T-helper 9 cell (primary cell): ENCODE measurements around the gene SLC17A6.

ENCODE experiments used
- DNase-seq: peaks from one replicate; pipeline ENCODE4 v3.0.0-alpha.2; 2020
- total RNA-seq, 2 donors: gene quantifications; one replicate each; lab custom pipeline; 2026; lab: John Stamatoyannopoulos, UW

Gene SLC17A6
- total RNA-seq, result 0 reads per million in 2 donors

GRCh38 chr11:22337596-22338485, at the start of gene SLC17A6:
SLC17A6 (plus strand) TSS chr11:22338381; CDS start chr11:22338534, 153 bp downstream.
- DNase-seq, result no peak

GRCh38 chr11:22302368-22302767, 35.8 kb upstream of the SLC17A6 start:
- DNase-seq, result no peak

- DNase-seq, result no peak
Measured at GRCh38 chr11:22304337-22304961, 33.7 kb upstream of the SLC17A6 start.

- DNase-seq, result no peak
Measured at GRCh38 chr11:22317656-22318055, 20.5 kb upstream of the SLC17A6 start.

- no peak for DNase-seq
Measured at GRCh38 chr11:22331771-22332170, 6.4 kb upstream of the SLC17A6 start.

- no peak for DNase-seq
Measured at GRCh38 chr11:22336587-22336986, 1.6 kb upstream of the SLC17A6 start.

GRCh38 chr11:22339611-22340010, 1.4 kb downstream of the SLC17A6 start:
- DNase-seq, result no peak

- no peak for DNase-seq
Measured at GRCh38 chr11:22340235-22340634, 2.1 kb downstream of the SLC17A6 start.

GRCh38 chr11:22340701-22341587, 2.8 kb downstream of the SLC17A6 start:
- DNase-seq, result no peak

- no peak for DNase-seq
Measured at GRCh38 chr11:22341588-22341931, 3.4 kb downstream of the SLC17A6 start.

GRCh38 chr11:22342211-22343031, 4.2 kb downstream of the SLC17A6 start:
- no peak for DNase-seq

- DNase-seq, result no peak
Measured at GRCh38 chr11:22343032-22343324, 4.8 kb downstream of the SLC17A6 start.

GRCh38 chr11:22343371-22344032, 5.3 kb downstream of the SLC17A6 start:
- DNase-seq, result no peak

GRCh38 chr11:22344081-22344480, 5.9 kb downstream of the SLC17A6 start:
- DNase-seq, result no peak

GRCh38 chr11:22346282-22346681, 8.1 kb downstream of the SLC17A6 start:
- no peak for DNase-seq

GRCh38 chr11:22347857-22348487, 9.8 kb downstream of the SLC17A6 start:
- no peak for DNase-seq

GRCh38 chr11:22349491-22349890, 11.3 kb downstream of the SLC17A6 start:
- no peak for DNase-seq

- DNase-seq, result no peak
Measured at GRCh38 chr11:22359295-22359694, 21.1 kb downstream of the SLC17A6 start.

- DNase-seq, result no peak
Measured at GRCh38 chr11:22371160-22371559, 33.0 kb downstream of the SLC17A6 start.

- DNase-seq, result no peak
Measured at GRCh38 chr11:22387126-22387525, 48.9 kb downstream of the SLC17A6 start.

GRCh38 chr11:22389526-22390282, 51.5 kb downstream of the SLC17A6 start:
- no peak for DNase-seq
